Progenitor cell of endocrine pancreas (in vitro differentiated cells): Measurements from ENCODE around the gene PSMG3. TPM values are rescaled to one million over a fixed set of nuclear protein-coding genes. Genes with fewer than 3 reads are reported as not detected.

Experiments used
- DNase-seq: peaks from one replicate; pipeline ENCODE4 v3.0.0; 2021; ENCODE audit warnings: low spot score; ENCODE audit not compliant: unreplicated experiment
- H3K27ac Mint-ChIP-seq: 2 replicates; pipeline ENCODE4 v1.8.0; 2021; ENCODE audit warnings: mild to moderate bottlenecking, moderate library complexity, mixed read lengths
- H3K27me3 Mint-ChIP-seq: 2 replicates; pipeline ENCODE4 v1.8.0; 2021; ENCODE audit warnings: mixed read lengths
- H3K36me3 Mint-ChIP-seq: 2 replicates; pipeline ENCODE4 v1.8.0; 2022; ENCODE audit warnings: mixed read lengths; ENCODE audit not compliant: insufficient read depth
- H3K4me1 Mint-ChIP-seq: 2 replicates; pipeline ENCODE4 v1.8.0; 2021; ENCODE audit warnings: low read depth, mixed read lengths
- H3K4me3 Mint-ChIP-seq: 2 replicates; pipeline ENCODE4 v1.8.0; 2021; ENCODE audit warnings: low read depth, mild to moderate bottlenecking, moderate library complexity, mixed read lengths
- H3K9me3 Mint-ChIP-seq: 2 replicates; pipeline ENCODE4 v1.8.0; 2021; ENCODE audit warnings: low read depth, mixed read lengths
- total RNA-seq: library from RNA; stranded (reverse); gene quantifications from 2 replicates; pipeline ENCODE4 v1.2.1, GENCODE V29; 2021
- TF ChIP-seq, protein P1 (sequence below): fragments of 200-600 bp; sonication (generic); IDR thresholded peaks from one replicate; pipeline ENCODE4 v1.5.0; 2021; ENCODE audit warnings: antibody characterized with exemption, mild to moderate bottlenecking; ENCODE audit not compliant: unreplicated experiment

PSMG3 gene
- total RNA-seq, 1 donor from 2014 or later: 29.1 TPM

DNA sequence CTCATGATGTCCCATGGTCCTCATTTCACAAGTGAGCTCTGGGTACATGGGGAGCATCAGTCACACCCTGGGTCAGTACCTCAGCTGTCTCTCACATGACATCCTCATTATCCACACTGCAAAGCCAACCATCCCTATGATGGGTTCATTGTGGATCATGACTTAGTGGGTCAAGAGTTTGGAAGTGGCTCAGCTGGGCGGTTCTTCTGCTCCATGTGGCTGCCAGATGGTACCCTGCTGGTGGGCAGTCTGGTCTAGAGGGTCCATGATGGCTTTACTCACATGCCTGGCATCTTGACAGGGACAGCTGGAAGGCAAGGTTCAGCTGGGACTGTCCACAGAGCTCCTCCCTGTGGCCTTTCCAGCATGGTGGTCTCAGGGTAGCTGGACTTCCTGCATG lies 19.1 kb upstream of the PSMG3 start:
- no peak for DNase-seq

DNA sequence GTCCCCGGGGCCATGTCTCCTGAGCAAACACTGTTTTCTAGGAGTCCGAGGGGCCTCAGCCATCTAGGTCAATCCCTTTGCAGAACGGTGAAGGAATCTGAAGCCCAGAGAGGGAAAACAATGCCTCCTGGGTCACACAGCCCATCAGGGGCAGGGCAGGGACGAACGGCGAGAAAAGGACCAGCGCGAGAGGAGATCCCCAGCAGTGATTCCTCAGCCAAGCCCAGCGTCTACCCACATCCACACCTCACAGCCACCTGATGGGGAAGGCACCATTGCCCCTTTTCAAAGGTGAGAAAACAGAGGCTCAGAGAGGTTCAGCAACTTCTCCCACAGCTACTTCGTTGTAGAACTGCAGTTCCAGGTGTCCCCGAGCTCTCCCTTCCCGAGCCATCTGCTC lies 17.9 kb upstream of the PSMG3 start:
- H3K27me3 Mint-ChIP-seq: peaks cover 22% of the 10 kb centered on the region
- H3K36me3 Mint-ChIP-seq: peaks cover 5% of the 10 kb centered on the region
- DNase-seq: no peak
- peaks cover 2% of the 10 kb centered on the region for H3K9me3 Mint-ChIP-seq
- TF ChIP-seq, protein P1, sequence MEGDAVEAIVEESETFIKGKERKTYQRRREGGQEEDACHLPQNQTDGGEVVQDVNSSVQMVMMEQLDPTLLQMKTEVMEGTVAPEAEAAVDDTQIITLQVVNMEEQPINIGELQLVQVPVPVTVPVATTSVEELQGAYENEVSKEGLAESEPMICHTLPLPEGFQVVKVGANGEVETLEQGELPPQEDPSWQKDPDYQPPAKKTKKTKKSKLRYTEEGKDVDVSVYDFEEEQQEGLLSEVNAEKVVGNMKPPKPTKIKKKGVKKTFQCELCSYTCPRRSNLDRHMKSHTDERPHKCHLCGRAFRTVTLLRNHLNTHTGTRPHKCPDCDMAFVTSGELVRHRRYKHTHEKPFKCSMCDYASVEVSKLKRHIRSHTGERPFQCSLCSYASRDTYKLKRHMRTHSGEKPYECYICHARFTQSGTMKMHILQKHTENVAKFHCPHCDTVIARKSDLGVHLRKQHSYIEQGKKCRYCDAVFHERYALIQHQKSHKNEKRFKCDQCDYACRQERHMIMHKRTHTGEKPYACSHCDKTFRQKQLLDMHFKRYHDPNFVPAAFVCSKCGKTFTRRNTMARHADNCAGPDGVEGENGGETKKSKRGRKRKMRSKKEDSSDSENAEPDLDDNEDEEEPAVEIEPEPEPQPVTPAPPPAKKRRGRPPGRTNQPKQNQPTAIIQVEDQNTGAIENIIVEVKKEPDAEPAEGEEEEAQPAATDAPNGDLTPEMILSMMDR: no peak
- no peak overlapping the region for H3K27ac Mint-ChIP-seq
- no peaks in the 10 kb centered on the region for H3K4me1 Mint-ChIP-seq
- H3K4me3 Mint-ChIP-seq: no peak overlapping the region

More for the DNA sequence above, 19.1 kb upstream of the PSMG3 start:
- no peak overlapping the region for H3K4me3 Mint-ChIP-seq
- peaks cover 3% of the 10 kb centered on the region for H3K36me3 Mint-ChIP-seq
- no peaks in the 10 kb centered on the region for H3K4me1 Mint-ChIP-seq
- H3K9me3 Mint-ChIP-seq: peaks cover 2% of the 10 kb centered on the region
- peaks cover 24% of the 10 kb centered on the region for H3K27me3 Mint-ChIP-seq
- TF ChIP-seq, protein P1: no peak
- H3K27ac Mint-ChIP-seq: no peak overlapping the region

DNA sequence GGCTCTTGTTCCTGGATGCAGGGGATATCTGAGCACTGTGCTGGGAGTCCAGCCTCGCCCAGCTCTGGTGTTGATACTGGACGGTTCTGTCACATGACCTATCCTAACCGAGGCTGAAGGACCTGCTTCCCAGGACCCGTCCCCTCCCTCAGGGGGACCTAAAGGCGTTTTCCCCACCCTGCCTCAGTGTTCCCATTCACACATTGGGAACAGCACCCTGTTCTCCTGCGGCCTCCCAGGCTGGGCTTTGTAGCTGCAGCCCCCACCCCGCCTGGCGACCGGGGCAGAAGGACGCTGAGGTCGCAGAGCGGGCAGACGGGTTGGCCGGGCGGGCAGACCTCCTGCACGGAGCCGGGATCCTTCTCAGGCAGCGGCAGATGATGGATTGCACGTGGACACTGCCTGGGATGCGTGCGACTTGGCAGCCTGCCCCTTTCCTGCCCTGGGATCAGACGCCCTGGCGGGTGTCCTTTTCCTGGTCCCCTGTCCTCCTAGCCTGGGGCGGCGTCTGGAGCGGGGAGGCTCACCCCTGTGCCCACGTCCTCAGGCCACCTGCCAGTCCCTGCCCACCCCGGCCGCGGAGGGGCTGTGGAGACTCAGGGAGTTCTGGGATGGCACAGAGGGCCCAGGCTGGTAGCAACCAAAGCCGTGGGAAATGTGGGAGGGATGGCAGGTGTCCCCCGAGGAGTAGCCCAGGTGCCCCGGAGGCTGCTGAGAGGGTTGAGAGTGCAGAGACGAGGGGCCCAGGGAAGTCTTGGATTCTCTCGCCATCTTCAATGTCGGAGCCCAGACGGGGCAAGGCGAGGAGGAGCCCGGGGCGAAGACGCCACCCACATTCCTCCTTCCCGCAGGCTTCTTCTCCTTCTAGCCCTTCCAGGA lies 17.2 kb upstream of the PSMG3 start:
- Mint-ChIP-seq H3K36me3 (peaks cover 5% of the 10 kb centered on the region), H3K27me3 (peaks cover 18% of the 10 kb centered on the region), H3K4me1 (no peaks in the 10 kb centered on the region), H3K27ac (no peak overlapping the region), H3K9me3 (peaks cover 2% of the 10 kb centered on the region), H3K4me3 (no peak overlapping the region)
- DNase-seq: no peak
- TF ChIP-seq, protein P1: no peak

DNA sequence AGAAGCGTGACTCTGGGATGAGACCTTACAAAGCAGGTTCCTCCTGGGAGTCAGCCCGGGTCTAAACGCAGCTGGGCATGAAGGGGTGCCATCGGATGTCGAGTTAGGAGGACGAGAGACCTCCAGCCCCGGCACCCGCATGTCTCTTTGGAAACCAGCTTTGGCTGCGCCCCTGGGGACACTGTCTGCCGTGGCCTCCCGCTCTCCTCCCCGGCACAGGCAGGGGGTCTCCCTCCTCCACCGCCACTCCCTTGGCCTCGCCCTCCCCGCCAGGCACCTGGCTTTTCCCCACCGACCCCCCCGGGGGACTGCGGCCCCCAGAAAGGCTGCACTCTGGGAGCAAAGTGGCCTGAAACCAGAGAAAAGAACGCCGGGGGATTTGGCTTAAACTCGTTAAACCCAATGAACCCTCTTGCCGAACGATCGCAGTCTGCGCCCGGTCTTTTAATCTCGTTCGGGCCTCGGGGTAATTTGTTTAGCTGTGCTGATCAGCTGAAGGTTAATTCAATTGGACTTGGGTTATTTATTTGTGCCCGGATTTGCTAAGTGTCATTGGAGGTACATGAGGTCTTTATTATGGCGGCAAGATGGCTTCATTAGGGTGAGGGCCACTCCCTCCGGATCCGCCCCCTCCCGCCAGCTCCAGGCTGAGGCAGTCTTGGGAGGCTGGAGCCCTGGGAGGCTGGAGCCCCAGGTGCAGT lies 16.4 kb upstream of the PSMG3 start:
- no peak overlapping the region for H3K4me3 Mint-ChIP-seq
- H3K9me3 Mint-ChIP-seq: peaks cover 2% of the 10 kb centered on the region
- H3K36me3 Mint-ChIP-seq: peaks cover 5% of the 10 kb centered on the region
- no peaks in the 10 kb centered on the region for H3K4me1 Mint-ChIP-seq
- peaks cover 12% of the 10 kb centered on the region for H3K27me3 Mint-ChIP-seq
- no peak overlapping the region for H3K27ac Mint-ChIP-seq
- TF ChIP-seq, protein P1: no peak
- DNase-seq: no peak

DNA sequence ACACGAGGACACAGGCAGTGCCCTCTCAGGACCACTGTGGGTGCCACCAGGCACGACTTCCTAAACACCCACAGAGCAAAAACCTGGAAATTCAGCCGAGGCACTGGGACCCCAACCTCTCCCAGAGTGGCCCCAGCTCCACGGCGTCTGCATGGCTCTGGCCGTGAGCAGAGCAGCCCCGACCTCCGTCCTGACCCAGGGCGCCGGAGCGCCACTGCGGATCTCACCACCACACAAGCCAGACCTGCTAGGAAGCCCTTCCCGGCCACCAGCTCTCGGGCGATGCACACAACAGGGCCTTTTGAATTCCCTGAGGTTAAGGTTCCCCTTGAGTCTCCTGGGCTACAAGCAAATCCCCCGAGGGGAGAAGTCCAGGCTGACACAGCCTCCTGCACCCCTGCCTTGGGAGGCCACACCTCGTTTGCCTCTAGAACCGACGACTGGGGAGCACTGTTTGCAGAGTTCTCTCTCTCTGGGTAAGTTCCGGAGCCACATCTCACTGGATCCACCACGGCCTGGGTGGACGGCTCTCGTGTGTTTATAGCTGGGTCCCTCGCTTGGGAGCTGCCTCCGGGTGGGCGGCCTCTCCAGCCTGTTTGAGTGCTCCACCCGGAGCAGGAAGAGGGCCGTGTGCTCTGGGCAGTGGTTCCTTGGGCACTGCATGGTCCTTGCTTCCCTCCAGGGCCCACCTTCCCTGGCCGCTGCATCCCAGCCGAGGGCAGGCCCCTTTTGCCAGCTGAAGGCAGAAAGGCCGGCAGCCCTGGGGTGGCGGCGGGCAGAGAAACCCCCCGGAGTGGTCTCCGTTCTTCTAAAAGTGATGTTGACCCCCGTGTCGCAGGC lies 15.5 kb upstream of the PSMG3 start:
- peaks cover under 1% of the 10 kb centered on the region for H3K4me1 Mint-ChIP-seq
- no peak for DNase-seq

More for the DNA sequence above, 15.5 kb upstream of the PSMG3 start:
- H3K36me3 Mint-ChIP-seq: peaks cover 5% of the 10 kb centered on the region
- peaks cover 2% of the 10 kb centered on the region for H3K9me3 Mint-ChIP-seq
- H3K4me3 Mint-ChIP-seq: no peak overlapping the region
- no peak overlapping the region for H3K27ac Mint-ChIP-seq
- H3K27me3 Mint-ChIP-seq: peaks cover 5% of the 10 kb centered on the region
- TF ChIP-seq, protein P1: no peak
